ENCODE measurements around the gene LRP2.

DNA sequence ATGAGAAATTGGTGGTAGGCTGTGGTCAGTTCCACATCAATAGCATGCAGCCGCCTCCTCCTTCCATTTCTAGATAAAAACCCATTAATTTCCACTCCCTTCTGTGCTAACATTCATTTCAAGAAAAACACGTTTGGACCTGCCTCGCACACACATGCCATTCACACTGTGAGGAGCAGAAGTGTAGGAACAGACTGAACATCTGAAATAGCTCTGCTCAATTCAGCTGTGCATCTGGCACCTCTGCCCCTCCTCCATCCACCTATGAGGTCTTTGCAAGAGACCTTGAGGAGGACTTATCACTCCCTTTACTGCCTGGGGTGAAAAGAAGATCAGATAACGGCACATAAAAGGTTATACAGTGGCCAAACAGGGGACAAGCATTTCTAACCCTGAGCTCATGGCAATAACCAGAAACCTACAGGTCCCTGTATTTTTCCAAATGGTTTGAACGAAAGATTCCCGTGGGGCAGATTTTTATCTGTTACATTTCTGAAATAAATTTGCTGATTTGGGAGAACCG, 30.8 kb upstream of the LRP2 start:
- TF ChIP-seq FOXM1 (IDR thresholded peaks at IDR 0.05; ENCODE audit: low read depth, low read length) (peak; percentile 39; the same call in 1 of the 2 replicates), SIN3A (IDR thresholded peaks at IDR 0.05; ENCODE audit: low read depth, low read length) (no peak), SMAD1 (IDR thresholded peaks at IDR 0.05; ENCODE audit: low read depth, partially characterized antibody) (no peak), IKZF2 (IDR thresholded peaks at IDR 0.05) (peak; percentile 24 to 26; a peak in 1 of 4 replicates), E4F1 (IDR thresholded peaks at IDR 0.05; ENCODE audit: borderline replicate concordance, partially characterized antibody) (no peak)
- TF ChIP-seq, protein P1, sequence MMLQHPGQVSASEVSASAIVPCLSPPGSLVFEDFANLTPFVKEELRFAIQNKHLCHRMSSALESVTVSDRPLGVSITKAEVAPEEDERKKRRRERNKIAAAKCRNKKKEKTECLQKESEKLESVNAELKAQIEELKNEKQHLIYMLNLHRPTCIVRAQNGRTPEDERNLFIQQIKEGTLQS (IDR thresholded peaks at IDR 0.05; ENCODE audit: borderline replicate concordance, extremely low read depth, low read depth, low read length), result no peak

All from GM12878 (cell line).